Type B pancreatic cell (in vitro differentiated cells): ENCODE measurements around the gene C5orf24. TPM values are rescaled to one million over a fixed set of nuclear protein-coding genes. Genes with fewer than 3 reads are reported as not detected.
"Not testable (repeated sequence)": the region's sequence is repeated elsewhere in the genome, so short reads cannot be mapped to it uniquely, and the experiment has no call there.

Experiments used
- DNase-seq: peaks from one replicate; pipeline ENCODE4 v3.0.0; 2021; ENCODE audit warnings: mixed read lengths; ENCODE audit not compliant: unreplicated experiment; ENCODE audit errors: extremely low spot score
- H3K27ac Mint-ChIP-seq: 2 replicates; pipeline ENCODE4 v1.8.0; 2021; ENCODE audit warnings: mild to moderate bottlenecking, mixed read lengths
- H3K27me3 Mint-ChIP-seq: 2 replicates; pipeline ENCODE4 v1.8.0; 2021; ENCODE audit warnings: mixed read lengths
- H3K36me3 Mint-ChIP-seq: 2 replicates; pipeline ENCODE4 v1.8.0; 2021; ENCODE audit warnings: mixed read lengths
- H3K4me1 Mint-ChIP-seq: one replicate; pipeline ENCODE4 v1.8.0; 2021; ENCODE audit warnings: mixed read lengths; ENCODE audit not compliant: unreplicated experiment
- H3K4me3 Mint-ChIP-seq: 2 replicates; pipeline ENCODE4 v1.8.0; 2021; ENCODE audit warnings: mild to moderate bottlenecking, mixed read lengths
- H3K9me3 Mint-ChIP-seq: 2 replicates; pipeline ENCODE4 v1.8.0; 2021; ENCODE audit warnings: mixed read lengths
- CTCF ChIP-seq: fragments of 200-600 bp; sonication (generic); conservative IDR thresholded peaks from 2 replicates; pipeline ENCODE4 v1.5.0; 2021; ENCODE audit warnings: antibody characterized with exemption, mild to moderate bottlenecking
- total RNA-seq: library from RNA; stranded (reverse); gene quantifications from 2 replicates; pipeline ENCODE4 v1.2.1, GENCODE V29; 2021; ENCODE audit warnings: low replicate concordance

Gene C5orf24
- total RNA-seq, 1 donor from 2014 or later: 62.9 TPM

GRCh38 chr5:134877159-134877558 lies 31.4 kb downstream of the C5orf24 start:
- no peak for TF ChIP-seq CTCF
- Mint-ChIP-seq H3K27me3 (no peaks in the 10 kb centered on the region), H3K9me3 (no peaks in the 10 kb centered on the region), H3K4me3 (peak overlapping the region; percentile 16), H3K27ac (peak overlapping the region; percentile 17), H3K36me3 (peaks cover 16% of the 10 kb centered on the region), H3K4me1 (peaks cover 26% of the 10 kb centered on the region)
- no peak for DNase-seq

GRCh38 chr5:134878403-134878802 lies 32.6 kb downstream of the C5orf24 start:
- DNase-seq: no peak
- H3K9me3 Mint-ChIP-seq: no peaks in the 10 kb centered on the region
- peaks cover 16% of the 10 kb centered on the region for H3K36me3 Mint-ChIP-seq
- peaks cover 26% of the 10 kb centered on the region for H3K4me1 Mint-ChIP-seq
- no peak for TF ChIP-seq CTCF
- H3K4me3 Mint-ChIP-seq: no peak overlapping the region
- no peaks in the 10 kb centered on the region for H3K27me3 Mint-ChIP-seq
- no peak overlapping the region for H3K27ac Mint-ChIP-seq

GRCh38 chr5:134879456-134879855 lies 33.7 kb downstream of the C5orf24 start:
- peaks cover 16% of the 10 kb centered on the region for H3K36me3 Mint-ChIP-seq
- DNase-seq: no peak
- H3K4me1 Mint-ChIP-seq: peaks cover 26% of the 10 kb centered on the region
- no peak overlapping the region for H3K4me3 Mint-ChIP-seq
- no peak for TF ChIP-seq CTCF
- H3K27me3 Mint-ChIP-seq: no peaks in the 10 kb centered on the region
- no peaks in the 10 kb centered on the region for H3K9me3 Mint-ChIP-seq
- H3K27ac Mint-ChIP-seq: no peak overlapping the region

GRCh38 chr5:134880937-134881336 lies 35.2 kb downstream of the C5orf24 start:
- not testable (repeated sequence) for DNase-seq, H3K27ac Mint-ChIP-seq, H3K4me3 Mint-ChIP-seq, H3K27me3 Mint-ChIP-seq, H3K9me3 Mint-ChIP-seq
- peaks cover 21% of the 10 kb centered on the region for H3K4me1 Mint-ChIP-seq
- H3K36me3 Mint-ChIP-seq: peaks cover 16% of the 10 kb centered on the region

GRCh38 chr5:134881711-134882110 lies 35.9 kb downstream of the C5orf24 start:
- not testable (repeated sequence) for H3K9me3 Mint-ChIP-seq, H3K27ac Mint-ChIP-seq, DNase-seq, H3K4me3 Mint-ChIP-seq, H3K27me3 Mint-ChIP-seq
- Mint-ChIP-seq H3K4me1 (peaks cover 15% of the 10 kb centered on the region), H3K36me3 (peaks cover 16% of the 10 kb centered on the region)

- H3K9me3 Mint-ChIP-seq: no peaks in the 10 kb centered on the region
- peak overlapping the region; percentile 2 for H3K27ac Mint-ChIP-seq
- peaks cover 24% of the 10 kb centered on the region for H3K36me3 Mint-ChIP-seq
- DNase-seq: no peak
- H3K4me3 Mint-ChIP-seq: no peak overlapping the region
- no peak for TF ChIP-seq CTCF
- no peaks in the 10 kb centered on the region for H3K4me1 Mint-ChIP-seq
- H3K27me3 Mint-ChIP-seq: no peaks in the 10 kb centered on the region
These were observed 41.9 kb downstream of the C5orf24 start for GRCh38 chr5:134887593-134888159.

GRCh38 chr5:134889335-134889734 lies 43.6 kb downstream of the C5orf24 start:
- H3K4me3 Mint-ChIP-seq: no peak overlapping the region
- H3K36me3 Mint-ChIP-seq: peaks cover 32% of the 10 kb centered on the region
- no peaks in the 10 kb centered on the region for H3K27me3 Mint-ChIP-seq
- TF ChIP-seq CTCF: no peak
- no peaks in the 10 kb centered on the region for H3K4me1 Mint-ChIP-seq
- no peaks in the 10 kb centered on the region for H3K9me3 Mint-ChIP-seq
- H3K27ac Mint-ChIP-seq: no peak overlapping the region
- no peak for DNase-seq
